ENCODE data around the gene ADORA2B.
"Not testable (repeated sequence)": the region's sequence is repeated elsewhere in the genome, so short reads cannot be mapped to it uniquely, and the experiment has no call there.

ADORA2B gene

GRCh38 chr17:15978606-15979005 lies 33.7 kb downstream of the ADORA2B start:
- no CpG with 5 or more reads among the region's 1 CpG for WGBS, 2 donors (ENCODE audit: extremely low coverage in 2 of 2, insufficient read length in 2 of 2, insufficient replicate concordance in 1 of 2)
- Histone ChIP-seq H3K27me3 (ENCODE audit: control insufficient read depth in 3 of 3, insufficient read depth in 3 of 3, low read depth in 1 of 3, low read length in 3 of 3) (no peaks in the 10 kb centered on the region), H2BK120ac (ENCODE audit: low read depth, low read length) (no peak overlapping the region), H3K18ac (ENCODE audit: low read length) (no peak overlapping the region), H3K14ac (ENCODE audit: low read length) (no peak overlapping the region), H3K36me3 (replicated peaks in 1 of 2; ENCODE audit: control insufficient read depth in 2 of 2, insufficient read depth in 2 of 2, low read length in 2 of 2) (peaks cover 21 to 70% of the 10 kb centered on the region in 2 donors), H4K91ac (ENCODE audit: low read depth, low read length, poor library complexity) (no peak overlapping the region), H3K4me1 (ENCODE audit: control insufficient read depth in 2 of 2, insufficient read depth in 1 of 2, low read depth in 1 of 2, low read length in 2 of 2) (no peaks in the 10 kb centered on the region), H2BK15ac (ENCODE audit: low read length) (no peak overlapping the region), H3K4me2 (ENCODE audit: insufficient read depth, low read length, poor library complexity, severe bottlenecking) (no peak overlapping the region), H3K23ac (ENCODE audit: low read depth, low read length, poor library complexity) (no peak overlapping the region), H3K79me1 (ENCODE audit: low read depth, low read length) (no peaks in the 10 kb centered on the region), H2BK5ac (ENCODE audit: low read length) (no peak overlapping the region), H2BK12ac (ENCODE audit: low read length) (no peak overlapping the region), H3K4me3 (ENCODE audit: low read length in 2 of 2) (no peak overlapping the region), H2AFZ (ENCODE audit: low read length) (no peak overlapping the region), H4K8ac (ENCODE audit: low read depth, low read length) (no peak overlapping the region), H3K9ac (ENCODE audit: low read depth, low read length, poor library complexity) (no peak overlapping the region), H3K27ac (replicated peaks; ENCODE audit: low read length) (no peak overlapping the region), H3K9me3 (replicated peaks in 1 of 2; ENCODE audit: control insufficient read depth in 2 of 2, insufficient read depth in 1 of 2, low read depth in 1 of 2, low read length in 2 of 2) (peaks cover 6 to 7% of the 10 kb centered on the region in 2 donors), H3K4ac (ENCODE audit: low read length) (no peak overlapping the region), H2AK5ac (ENCODE audit: low read depth, low read length) (no peak overlapping the region)
- DNase-seq (ENCODE audit: low spot score): no peak

- DNase-seq (ENCODE audit: low spot score): not testable (repeated sequence)
- no CpG with 5 or more reads among the region's 4 CpGs for WGBS, 2 donors (ENCODE audit: extremely low coverage in 2 of 2, insufficient read length in 2 of 2, insufficient replicate concordance in 1 of 2)
These were observed 34.1 kb downstream of the ADORA2B start for GRCh38 chr17:15979013-15979412.

GRCh38 chr17:15981208-15981607 lies 36.3 kb downstream of the ADORA2B start:
- no peak overlapping the region for H3K9ac ChIP-seq (ENCODE audit: low read depth, low read length, poor library complexity)
- H3K4me1 ChIP-seq (ENCODE audit: control insufficient read depth in 2 of 2, insufficient read depth in 1 of 2, low read depth in 1 of 2, low read length in 2 of 2): no peaks in the 10 kb centered on the region
- H2AK5ac ChIP-seq (ENCODE audit: low read depth, low read length): no peak overlapping the region
- no peak overlapping the region for H3K14ac ChIP-seq (ENCODE audit: low read length)
- no peak overlapping the region for H3K4ac ChIP-seq (ENCODE audit: low read length)
- H4K8ac ChIP-seq (ENCODE audit: low read depth, low read length): no peak overlapping the region
- H3K27ac ChIP-seq (replicated peaks; ENCODE audit: low read length): no peak overlapping the region
- H3K23ac ChIP-seq (ENCODE audit: low read depth, low read length, poor library complexity): no peak overlapping the region
- no CpG with 5 or more reads among the region's 2 CpGs for WGBS, 2 donors (ENCODE audit: extremely low coverage in 2 of 2, insufficient read length in 2 of 2, insufficient replicate concordance in 1 of 2)
- H4K91ac ChIP-seq (ENCODE audit: low read depth, low read length, poor library complexity): no peak overlapping the region
- peaks cover 17 to 81% of the 10 kb centered on the region in 2 donors for H3K36me3 ChIP-seq (replicated peaks in 1 of 2; ENCODE audit: control insufficient read depth in 2 of 2, insufficient read depth in 2 of 2, low read length in 2 of 2)
- H3K18ac ChIP-seq (ENCODE audit: low read length): no peak overlapping the region
- H3K27me3 ChIP-seq (ENCODE audit: control insufficient read depth in 3 of 3, insufficient read depth in 3 of 3, low read depth in 1 of 3, low read length in 3 of 3): no peaks in the 10 kb centered on the region
- H3K9me3 ChIP-seq (replicated peaks in 1 of 2; ENCODE audit: control insufficient read depth in 2 of 2, insufficient read depth in 1 of 2, low read depth in 1 of 2, low read length in 2 of 2): peaks cover 5 to 7% of the 10 kb centered on the region in 2 donors
- H2AFZ ChIP-seq (ENCODE audit: low read length): no peak overlapping the region
- no peak overlapping the region for H2BK15ac ChIP-seq (ENCODE audit: low read length)
- no peak overlapping the region for H2BK5ac ChIP-seq (ENCODE audit: low read length)
- H2BK120ac ChIP-seq (ENCODE audit: low read depth, low read length): no peak overlapping the region
- H3K79me1 ChIP-seq (ENCODE audit: low read depth, low read length): no peaks in the 10 kb centered on the region
- no peak overlapping the region for H3K4me3 ChIP-seq (ENCODE audit: low read length in 2 of 2)
- no peak overlapping the region for H2BK12ac ChIP-seq (ENCODE audit: low read length)
- no peak for DNase-seq (ENCODE audit: low spot score)
- H3K4me2 ChIP-seq (ENCODE audit: insufficient read depth, low read length, poor library complexity, severe bottlenecking): no peak overlapping the region

More at GRCh38 chr17:15979013-15979412, 34.1 kb downstream of the ADORA2B start:
- H2AFZ ChIP-seq (ENCODE audit: low read length); H3K79me1 ChIP-seq (ENCODE audit: low read depth, low read length); H2BK5ac ChIP-seq (ENCODE audit: low read length); H2BK12ac ChIP-seq (ENCODE audit: low read length); H3K27me3 ChIP-seq (ENCODE audit: control insufficient read depth in 3 of 3, insufficient read depth in 3 of 3, low read depth in 1 of 3, low read length in 3 of 3); H3K9ac ChIP-seq (ENCODE audit: low read depth, low read length, poor library complexity); H3K4ac ChIP-seq (ENCODE audit: low read length); H4K8ac ChIP-seq (ENCODE audit: low read depth, low read length); H2BK15ac ChIP-seq (ENCODE audit: low read length); H3K18ac ChIP-seq (ENCODE audit: low read length); H4K91ac ChIP-seq (ENCODE audit: low read depth, low read length, poor library complexity); H3K23ac ChIP-seq (ENCODE audit: low read depth, low read length, poor library complexity); H2AK5ac ChIP-seq (ENCODE audit: low read depth, low read length); H3K27ac ChIP-seq (replicated peaks; ENCODE audit: low read length); H2BK120ac ChIP-seq (ENCODE audit: low read depth, low read length); H3K4me3 ChIP-seq (ENCODE audit: low read length in 2 of 2); H3K14ac ChIP-seq (ENCODE audit: low read length); H3K4me1 ChIP-seq (ENCODE audit: control insufficient read depth in 2 of 2, insufficient read depth in 1 of 2, low read depth in 1 of 2, low read length in 2 of 2); H3K4me2 ChIP-seq (ENCODE audit: insufficient read depth, low read length, poor library complexity, severe bottlenecking); H3K9me3 ChIP-seq (replicated peaks in 1 of 2; ENCODE audit: control insufficient read depth in 2 of 2, insufficient read depth in 1 of 2, low read depth in 1 of 2, low read length in 2 of 2): not testable (repeated sequence)
- H3K36me3 ChIP-seq (replicated peaks in 1 of 2; ENCODE audit: control insufficient read depth in 2 of 2, insufficient read depth in 2 of 2, low read length in 2 of 2): peaks cover 21 to 74% of the 10 kb centered on the region in 2 donors

GRCh38 chr17:15981646-15982580 lies 37.0 kb downstream of the ADORA2B start:
- H2AFZ ChIP-seq (ENCODE audit: low read length): no peak overlapping the region
- H2AK5ac ChIP-seq (ENCODE audit: low read depth, low read length): no peak overlapping the region
- no peak overlapping the region for H2BK12ac ChIP-seq (ENCODE audit: low read length)
- H3K4me2 ChIP-seq (ENCODE audit: insufficient read depth, low read length, poor library complexity, severe bottlenecking): no peak overlapping the region
- peaks cover 17 to 81% of the 10 kb centered on the region in 2 donors for H3K36me3 ChIP-seq (replicated peaks in 1 of 2; ENCODE audit: control insufficient read depth in 2 of 2, insufficient read depth in 2 of 2, low read length in 2 of 2)
- no CpG with 5 or more reads among the region's 5 CpGs for WGBS, 2 donors (ENCODE audit: extremely low coverage in 2 of 2, insufficient read length in 2 of 2, insufficient replicate concordance in 1 of 2)
- no peak overlapping the region for H2BK15ac ChIP-seq (ENCODE audit: low read length)
- no peak overlapping the region for H3K4ac ChIP-seq (ENCODE audit: low read length)
- no peak for DNase-seq (ENCODE audit: low spot score)
- peaks cover 5 to 7% of the 10 kb centered on the region in 2 donors for H3K9me3 ChIP-seq (replicated peaks in 1 of 2; ENCODE audit: control insufficient read depth in 2 of 2, insufficient read depth in 1 of 2, low read depth in 1 of 2, low read length in 2 of 2)
- H4K8ac ChIP-seq (ENCODE audit: low read depth, low read length): no peak overlapping the region
- H3K18ac ChIP-seq (ENCODE audit: low read length): no peak overlapping the region
- no peak overlapping the region for H4K91ac ChIP-seq (ENCODE audit: low read depth, low read length, poor library complexity)
- no peak overlapping the region for H3K23ac ChIP-seq (ENCODE audit: low read depth, low read length, poor library complexity)
- H3K4me1 ChIP-seq (ENCODE audit: control insufficient read depth in 2 of 2, insufficient read depth in 1 of 2, low read depth in 1 of 2, low read length in 2 of 2): no peaks in the 10 kb centered on the region
- no peak overlapping the region for H2BK120ac ChIP-seq (ENCODE audit: low read depth, low read length)
- H2BK5ac ChIP-seq (ENCODE audit: low read length): no peak overlapping the region
- H3K27me3 ChIP-seq (ENCODE audit: control insufficient read depth in 3 of 3, insufficient read depth in 3 of 3, low read depth in 1 of 3, low read length in 3 of 3): no peaks in the 10 kb centered on the region
- H3K79me1 ChIP-seq (ENCODE audit: low read depth, low read length): no peaks in the 10 kb centered on the region
- H3K4me3 ChIP-seq (ENCODE audit: low read length in 2 of 2): no peak overlapping the region
- H3K27ac ChIP-seq (replicated peaks; ENCODE audit: low read length): no peak overlapping the region
- H3K14ac ChIP-seq (ENCODE audit: low read length): no peak overlapping the region
- H3K9ac ChIP-seq (ENCODE audit: low read depth, low read length, poor library complexity): no peak overlapping the region
